Spleen (tissue), 11 donors: Measurements from ENCODE around the gene IFT27. TPM values are rescaled to one million over a fixed set of nuclear protein-coding genes. Genes with fewer than 3 reads are reported as not detected.

Source experiments
- DNase-seq: peaks from one replicate; pipeline ENCODE4 v3.0.0-alpha.2; 2020
- H3K27ac ChIP-seq, 8 donors: fragments of 200-600 bp; sonication (generic) in 7 of 8; 1 replicate in 4 of 8; 2 replicates in 4 of 8; pipeline versions ENCODE4 v1.5.0 to v1.8.0; 2016 to 2021; ENCODE audit warnings: inconsistent platforms in 4 of 8, mild to moderate bottlenecking in 4 of 8, moderate library complexity in 1 of 8
- H3K27me3 ChIP-seq, 7 donors: fragments of 200-600 bp; sonication (generic) in 6 of 7; replicated peaks in 1 of 7; 1 replicate in 4 of 7; 2 replicates in 3 of 7; pipeline versions ENCODE4 v1.5.0 to v1.8.0; 2016 to 2021; ENCODE audit warnings: inconsistent platforms in 3 of 7, mild to moderate bottlenecking in 1 of 7
- H3K36me3 ChIP-seq, 6 donors: fragments of 200-600 bp; sonication (generic) in 5 of 6; 1 replicate in 4 of 6; 2 replicates in 2 of 6; pipeline versions ENCODE4 v1.5.0 to v1.8.0; 2016 to 2021; ENCODE audit warnings: inconsistent platforms in 2 of 6
- H3K4me1 ChIP-seq, 6 donors: fragments of 200-600 bp; sonication (generic) in 5 of 6; 1 replicate in 3 of 6; 2 replicates in 3 of 6; pipeline versions ENCODE4 v1.5.0 to v1.8.0; 2016 to 2021; ENCODE audit warnings: inconsistent platforms in 3 of 6
- H3K4me3 ChIP-seq, 8 donors: fragments of 200-600 bp; sonication (generic) in 7 of 8; 1 replicate in 4 of 8; 2 replicates in 4 of 8; pipeline versions ENCODE4 v1.5.0 to v1.8.0; 2016 to 2021; ENCODE audit warnings: inconsistent platforms in 4 of 8, mild to moderate bottlenecking in 4 of 8, moderate library complexity in 2 of 8
- H3K9me3 ChIP-seq, 8 donors: fragments of 200-600 bp; sonication (generic) in 7 of 8; 1 replicate in 4 of 8; 2 replicates in 4 of 8; pipeline versions ENCODE4 v1.5.0 to v1.8.0; 2016 to 2021; ENCODE audit warnings: inconsistent platforms in 4 of 8
- POLR2A ChIP-seq, 3 donors: fragments of 450-650 bp; IDR thresholded peaks; one replicate each; pipeline ENCODE4 v1.5.1; 2017; ENCODE audit warnings: antibody characterized with exemption in 3 of 3, mild to moderate bottlenecking in 1 of 3
- POLR2AphosphoS5 ChIP-seq, 3 donors: sonication (generic); formaldehyde crosslinking; IDR thresholded peaks; one replicate each; pipeline ENCODE4 v1.5.1; 2017; ENCODE audit warnings: antibody characterized with exemption in 3 of 3
- WGBS, 5 donors: extraction: QIAGEN DNeasy Blood & Tissue Kit in 3 of 5; methylation state at CpG; one replicate each; pipeline versions ENCODE4 v1.1.5 to v1.1.7; 2013 to 2018; 5-methylcytosine and 5-hydroxymethylcytosine counted together
- intact Hi-C: fragments of 100-400 bp; cut with DNase I; formaldehyde crosslinking; loops from one replicate; pipeline ENCODE4 v1.15.0; 2023; ENCODE audit warnings: low total_unique reads
- polyA plus RNA-seq, 3 donors: library from polyadenylated mRNA; stranded (reverse); fragments of 200-250 nt; gene quantifications; one replicate each; pipeline ENCODE4 v1.2.1, GENCODE V29; 2013
- total RNA-seq, 7 donors: library from RNA; depleted of rRNA in 3 of 7; stranded (reverse); fragments of >200 nt in 3 of 7; fragmentation: NEBNext Ultra II Directional in 4 of 7; extraction: Animal tissue kit (Norgen Biotek cat#: 25700) in 4 of 7; gene quantifications; one replicate each; pipeline versions ENCODE4 v1.1.0 to v1.2.1, GENCODE V29; 2016 to 2021
- TF ChIP-seq, protein P1 (sequence below), 11 experiments: fragments of 200-600 bp in 7 of 11; fragments of 450-650 bp in 4 of 11; sonication (generic) in 4 of 11; IDR thresholded peaks in 8 of 11; conservative IDR thresholded peaks in 3 of 11; 1 replicate in 7 of 11; 2 replicates in 4 of 11; pipeline versions ENCODE4 v1.4.0 to v1.8.0; 2016 to 2021; ENCODE audit warnings: antibody characterized with exemption in 11 of 11, inconsistent platforms in 4 of 11, mild to moderate bottlenecking in 1 of 11
- donor health status: healthy with polysubstance abuse.
- donor health status: DM: no; HTN: no; CAD: no; lungs with moderate emphysema.
- donor health status: DM: no; HTN: no; CAD: no.
- donor health status: Bipolar disorder and iron deficiency.
- donor health status: healthy.
- donor health status: DM: no; HTN: no; CAD: no.
- donor health status: DM: yes; HTN: yes; CAD: no.

Gene IFT27
- total and polyA plus RNA-seq, 10 donors: 12.4 to 35.4 (median 22.4) TPM

DNA sequence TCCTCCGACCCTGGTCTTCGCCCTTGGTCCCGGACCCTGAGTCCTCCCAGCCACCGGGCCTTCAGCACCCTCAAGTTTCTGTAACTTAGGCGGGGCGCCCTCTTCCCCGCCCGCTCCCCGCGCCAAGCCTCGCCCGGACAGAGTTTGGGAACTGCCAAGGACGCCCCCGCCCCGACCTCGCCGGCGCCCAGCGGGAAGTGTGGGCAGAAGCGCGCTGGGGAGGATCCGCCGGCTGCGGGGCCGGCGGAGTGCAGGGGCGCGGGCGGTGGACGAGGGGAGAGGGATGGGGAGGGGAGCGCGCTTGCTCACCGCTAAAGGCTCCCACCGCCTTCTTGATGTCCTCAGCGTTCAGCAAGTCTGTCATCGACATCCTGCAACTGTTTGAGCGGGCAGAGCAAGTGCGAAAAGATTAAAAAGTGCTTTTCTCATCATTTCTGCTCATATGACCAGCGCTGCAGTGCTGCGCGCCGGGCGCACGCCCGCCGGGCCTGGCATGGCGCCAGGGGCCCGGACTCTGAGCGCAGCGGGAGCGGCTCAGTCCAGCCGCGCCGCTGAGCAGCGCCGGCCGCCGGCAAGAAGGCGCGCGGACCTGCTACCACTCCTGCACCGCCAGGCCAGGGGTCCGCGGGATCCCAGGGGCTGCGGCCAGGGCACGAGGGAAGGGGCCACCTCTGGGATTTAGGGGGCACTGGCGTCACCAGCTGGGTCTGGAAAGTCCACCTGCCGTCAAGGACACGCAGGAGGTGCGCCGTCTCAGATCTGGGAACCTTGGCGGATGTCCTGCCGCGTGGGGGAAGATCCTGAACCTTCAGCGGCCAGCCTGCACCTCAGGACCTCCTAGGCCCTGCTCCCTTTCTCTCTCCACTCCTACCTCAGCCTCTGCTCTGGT lies 41.0 kb upstream of the IFT27 start, which contains the start of gene PVALB:
Gene PVALB (minus strand): TSS at position 400 of the 889 bp plus-strand sequence. CDS start 30 bp downstream, at position 370.
- WGBS, 5 donors: 0 to 3% (median 3%) methylated on average over 27 to 75 of the region's 75 CpGs
- H3K27ac ChIP-seq: no peak within 1 kb of the TSS

DNA sequence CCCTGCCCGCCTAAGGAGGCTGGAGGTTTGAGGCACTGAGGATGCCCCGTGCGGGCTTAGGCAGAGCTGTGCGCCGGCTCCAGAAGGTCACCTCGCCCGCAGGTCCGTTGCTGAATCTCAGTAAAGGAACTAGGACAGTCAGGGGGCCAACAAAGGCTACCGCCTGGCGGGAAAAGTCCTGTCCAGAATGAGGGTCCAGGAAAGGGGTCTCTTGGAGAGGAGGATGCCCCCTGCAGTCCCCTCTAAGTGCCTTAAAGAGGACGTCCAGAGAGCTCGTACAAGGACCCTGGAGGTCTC lies 40.4 kb upstream of the IFT27 start:
- Histone ChIP-seq H3K27ac (no peak overlapping the region), H3K4me3 (peak overlapping the region in 4 of 8 donors; percentile 11 to 57 (median 28)), H3K4me1 (peaks cover 7 to 26% (median 15%) of the 10 kb centered on the region in 6 donors), H3K9me3 (no peaks in the 10 kb centered on the region), H3K36me3 (no peaks in the 10 kb centered on the region), H3K27me3 (peaks cover 3 to 84% (median 36%) of the 10 kb centered on the region in 7 donors)
- intact Hi-C loops: no loop called here
- WGBS, 5 donors: 1 to 4% (median 2%) methylated on average over 9 to 12 of the region's 12 CpGs
- TF ChIP-seq POLR2AphosphoS5 (IDR thresholded peaks at IDR 0.05) (no peak), POLR2A (IDR thresholded peaks at IDR 0.05) (no peak)
- TF ChIP-seq, protein P1, sequence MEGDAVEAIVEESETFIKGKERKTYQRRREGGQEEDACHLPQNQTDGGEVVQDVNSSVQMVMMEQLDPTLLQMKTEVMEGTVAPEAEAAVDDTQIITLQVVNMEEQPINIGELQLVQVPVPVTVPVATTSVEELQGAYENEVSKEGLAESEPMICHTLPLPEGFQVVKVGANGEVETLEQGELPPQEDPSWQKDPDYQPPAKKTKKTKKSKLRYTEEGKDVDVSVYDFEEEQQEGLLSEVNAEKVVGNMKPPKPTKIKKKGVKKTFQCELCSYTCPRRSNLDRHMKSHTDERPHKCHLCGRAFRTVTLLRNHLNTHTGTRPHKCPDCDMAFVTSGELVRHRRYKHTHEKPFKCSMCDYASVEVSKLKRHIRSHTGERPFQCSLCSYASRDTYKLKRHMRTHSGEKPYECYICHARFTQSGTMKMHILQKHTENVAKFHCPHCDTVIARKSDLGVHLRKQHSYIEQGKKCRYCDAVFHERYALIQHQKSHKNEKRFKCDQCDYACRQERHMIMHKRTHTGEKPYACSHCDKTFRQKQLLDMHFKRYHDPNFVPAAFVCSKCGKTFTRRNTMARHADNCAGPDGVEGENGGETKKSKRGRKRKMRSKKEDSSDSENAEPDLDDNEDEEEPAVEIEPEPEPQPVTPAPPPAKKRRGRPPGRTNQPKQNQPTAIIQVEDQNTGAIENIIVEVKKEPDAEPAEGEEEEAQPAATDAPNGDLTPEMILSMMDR (IDR thresholded peaks at IDR 0.05 in 8 of 11, conservative IDR thresholded peaks at IDR 0.05 in 3 of 11): no peak
- no peak for DNase-seq

More for the DNA sequence above, 41.0 kb upstream of the IFT27 start, which contains the start of gene PVALB:
- Histone ChIP-seq H3K9me3 (no peaks in the 10 kb centered on the region), H3K36me3 (no peaks in the 10 kb centered on the region), H3K4me3 (peak within 1 kb of the TSS in 7 of 8 donors; percentile 11 to 57 (median 23)), H3K4me1 (peaks cover 7 to 26% (median 15%) of the 10 kb centered on the region in 6 donors), H3K27me3 (peaks cover 3 to 84% (median 36%) of the 10 kb centered on the region in 7 donors)
- intact Hi-C loops: no loop called here
- DNase-seq: no peak
- TF ChIP-seq POLR2AphosphoS5 (IDR thresholded peaks at IDR 0.05) (peak in 2 of 3 donors; percentile 19 to 59), POLR2A (IDR thresholded peaks at IDR 0.05) (no peak)

DNA sequence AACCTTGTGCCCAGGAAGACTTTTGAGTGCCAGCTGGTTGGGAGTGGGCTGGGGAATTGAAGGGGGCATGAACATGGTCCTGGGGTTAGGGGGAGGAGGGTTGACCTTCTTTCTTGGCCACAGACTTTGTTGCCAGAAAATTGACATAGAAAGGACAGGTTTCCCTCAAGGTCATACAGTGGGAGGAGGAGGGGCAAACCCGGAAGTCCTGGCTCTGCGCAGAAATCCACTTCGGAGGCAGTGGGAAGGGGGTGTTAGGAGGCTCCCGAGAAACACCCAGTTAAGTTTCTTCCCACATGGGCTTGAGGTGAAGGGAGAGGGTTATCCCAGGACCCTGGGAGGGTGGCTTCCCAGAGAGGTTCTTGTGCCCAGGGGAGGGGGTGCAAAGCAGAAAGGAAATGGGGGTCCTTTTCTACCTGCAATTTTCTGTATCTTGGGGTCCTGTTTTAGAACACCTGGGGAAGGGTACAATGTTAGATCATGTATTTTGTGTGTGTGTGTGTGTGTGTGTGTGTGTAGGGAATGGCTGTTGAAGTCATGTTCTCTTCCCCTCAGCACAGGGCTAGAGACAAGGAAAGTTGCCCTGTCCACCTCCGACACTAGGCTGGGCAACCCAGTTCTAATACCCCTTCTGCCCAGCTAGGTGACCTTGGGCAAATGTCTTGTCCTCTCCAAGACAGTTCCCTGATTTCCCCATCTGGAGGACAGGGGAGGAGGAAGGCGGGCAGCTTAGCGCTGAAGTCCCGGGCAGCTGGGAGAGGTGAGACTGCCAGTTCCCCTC lies 39.8 kb upstream of the IFT27 start:
- Histone ChIP-seq H3K4me1 (peaks cover 7 to 26% (median 15%) of the 10 kb centered on the region in 6 donors), H3K27me3 (peaks cover 3 to 78% (median 36%) of the 10 kb centered on the region in 7 donors), H3K4me3 (peak overlapping the region in 1 of 8 donors; percentile 23), H3K27ac (no peak overlapping the region), H3K36me3 (no peaks in the 10 kb centered on the region), H3K9me3 (no peaks in the 10 kb centered on the region)
- no peak for DNase-seq
- WGBS, 5 donors: 32 to 47% (median 34%) methylated on average over 7 to 8 of the region's 8 CpGs
- intact Hi-C loops: no loop called here
- TF ChIP-seq POLR2A (IDR thresholded peaks at IDR 0.05): no peak
- TF ChIP-seq, protein P1 (IDR thresholded peaks at IDR 0.05 in 8 of 11, conservative IDR thresholded peaks at IDR 0.05 in 3 of 11): no peak
- TF ChIP-seq POLR2AphosphoS5 (IDR thresholded peaks at IDR 0.05): no peak

DNA sequence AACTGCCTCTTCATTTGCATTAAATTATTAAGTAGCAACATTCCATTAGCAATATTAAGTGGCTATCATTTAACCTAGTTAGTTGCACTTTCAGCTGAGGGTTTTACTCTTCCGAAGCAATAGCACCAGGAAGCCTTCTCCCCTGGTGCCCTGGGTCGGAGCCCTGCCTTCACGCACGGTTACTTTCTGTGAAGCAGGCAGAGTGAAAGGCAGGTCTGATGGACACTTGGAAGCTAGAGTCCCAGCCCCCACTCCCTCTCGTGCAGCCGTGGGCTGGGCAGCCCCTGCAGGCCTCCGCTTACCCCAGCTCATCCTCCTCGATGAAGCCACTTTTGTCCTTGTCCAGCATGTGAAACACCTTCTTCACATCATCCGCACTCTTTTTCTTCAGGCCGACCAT lies 38.9 kb upstream of the IFT27 start:
- Histone ChIP-seq H3K4me3 (no peak overlapping the region), H3K4me1 (peaks cover 7 to 26% (median 15%) of the 10 kb centered on the region in 6 donors), H3K27me3 (peaks cover 3 to 69% (median 36%) of the 10 kb centered on the region in 7 donors), H3K27ac (no peak overlapping the region), H3K36me3 (no peaks in the 10 kb centered on the region), H3K9me3 (no peaks in the 10 kb centered on the region)
- WGBS, 5 donors: 65 to 81% (median 73%) methylated on average over 10 of the region's 10 CpGs
- intact Hi-C loops: no loop called here
- TF ChIP-seq, protein P1 (IDR thresholded peaks at IDR 0.05 in 8 of 11, conservative IDR thresholded peaks at IDR 0.05 in 3 of 11): no peak
- TF ChIP-seq POLR2AphosphoS5 (IDR thresholded peaks at IDR 0.05) (no peak), POLR2A (IDR thresholded peaks at IDR 0.05) (no peak)
- no peak for DNase-seq
